ENCODE measurements around the gene G6PC1.
"Not testable (repeated sequence)": the region's sequence is repeated elsewhere in the genome, so short reads cannot be mapped to it uniquely, and the experiment has no call there.

G6PC1 gene

DNA sequence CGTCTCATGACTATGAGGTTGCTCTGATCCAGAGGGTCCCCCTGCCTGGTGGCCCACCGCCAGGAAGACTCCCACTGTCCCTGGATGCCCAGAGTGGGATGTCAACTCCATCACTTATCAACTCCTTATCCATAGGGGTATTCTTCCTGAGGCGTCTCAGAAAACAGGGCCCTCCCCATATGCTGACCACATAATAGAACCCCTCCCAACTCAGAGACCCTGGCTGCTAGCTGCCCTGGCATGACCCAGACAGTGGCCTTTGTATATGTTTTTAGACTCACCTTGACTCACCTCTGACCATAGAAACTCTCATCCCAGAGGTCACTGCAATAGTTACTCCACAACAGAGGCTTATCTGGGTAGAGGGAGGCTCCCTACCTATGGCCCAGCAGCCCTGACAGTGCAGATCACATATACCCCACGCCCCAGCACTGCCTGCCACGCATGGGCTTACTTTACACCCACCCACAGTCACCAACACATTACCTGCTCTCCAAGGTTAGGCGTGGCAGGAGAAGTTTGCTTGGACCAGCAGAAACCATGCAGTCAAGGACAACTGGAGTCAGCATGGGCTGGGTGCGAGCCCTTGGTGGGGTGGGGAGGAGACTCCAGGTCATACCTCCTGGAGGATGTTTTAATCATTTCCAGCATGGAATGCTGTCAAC lies 2.3 kb upstream of the G6PC1 start:
- H3K36me3 ChIP-seq (ENCODE audit: insufficient read depth, low read length): no peaks in the 10 kb centered on the region
- H3K9me3 ChIP-seq (ENCODE audit: insufficient read depth, low read length, severe bottlenecking): no peaks in the 10 kb centered on the region
- no peak overlapping the region for H3K9ac ChIP-seq (ENCODE audit: low read depth, low read length)
- H3K27ac ChIP-seq (ENCODE audit: low read length): no peak overlapping the region
- peaks cover 19% of the 10 kb centered on the region for H3K27me3 ChIP-seq (ENCODE audit: insufficient read depth, low read length, poor library complexity)
- no peaks in the 10 kb centered on the region for H4K20me1 ChIP-seq (ENCODE audit: insufficient read depth, low read length)
- TF ChIP-seq EZH2 (IDR thresholded peaks at IDR 0.05; ENCODE audit: borderline replicate concordance, low read depth, low read length, severe bottlenecking): no peak
- TF ChIP-seq, protein P1, sequence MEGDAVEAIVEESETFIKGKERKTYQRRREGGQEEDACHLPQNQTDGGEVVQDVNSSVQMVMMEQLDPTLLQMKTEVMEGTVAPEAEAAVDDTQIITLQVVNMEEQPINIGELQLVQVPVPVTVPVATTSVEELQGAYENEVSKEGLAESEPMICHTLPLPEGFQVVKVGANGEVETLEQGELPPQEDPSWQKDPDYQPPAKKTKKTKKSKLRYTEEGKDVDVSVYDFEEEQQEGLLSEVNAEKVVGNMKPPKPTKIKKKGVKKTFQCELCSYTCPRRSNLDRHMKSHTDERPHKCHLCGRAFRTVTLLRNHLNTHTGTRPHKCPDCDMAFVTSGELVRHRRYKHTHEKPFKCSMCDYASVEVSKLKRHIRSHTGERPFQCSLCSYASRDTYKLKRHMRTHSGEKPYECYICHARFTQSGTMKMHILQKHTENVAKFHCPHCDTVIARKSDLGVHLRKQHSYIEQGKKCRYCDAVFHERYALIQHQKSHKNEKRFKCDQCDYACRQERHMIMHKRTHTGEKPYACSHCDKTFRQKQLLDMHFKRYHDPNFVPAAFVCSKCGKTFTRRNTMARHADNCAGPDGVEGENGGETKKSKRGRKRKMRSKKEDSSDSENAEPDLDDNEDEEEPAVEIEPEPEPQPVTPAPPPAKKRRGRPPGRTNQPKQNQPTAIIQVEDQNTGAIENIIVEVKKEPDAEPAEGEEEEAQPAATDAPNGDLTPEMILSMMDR (IDR thresholded peaks at IDR 0.05; ENCODE audit: borderline replicate concordance, extremely low read depth, low read length, poor library complexity, severe bottlenecking): no peak
- no peak overlapping the region for H3K4me3 ChIP-seq (ENCODE audit: low read depth in 1 of 2, low read length in 2 of 2)
- no peak overlapping the region for H2AFZ ChIP-seq (ENCODE audit: low read depth, low read length)
- H3K4me2 ChIP-seq (ENCODE audit: insufficient read depth, low read length): no peak overlapping the region
- DNase-seq (no peak), ATAC-seq (ENCODE audit: insufficient read depth, low read depth) (no peak)
- H3K79me2 ChIP-seq (ENCODE audit: insufficient read depth, low read length): no peaks in the 10 kb centered on the region
- H3K4me1 ChIP-seq (ENCODE audit: insufficient read depth, low read length): no peaks in the 10 kb centered on the region

DNA sequence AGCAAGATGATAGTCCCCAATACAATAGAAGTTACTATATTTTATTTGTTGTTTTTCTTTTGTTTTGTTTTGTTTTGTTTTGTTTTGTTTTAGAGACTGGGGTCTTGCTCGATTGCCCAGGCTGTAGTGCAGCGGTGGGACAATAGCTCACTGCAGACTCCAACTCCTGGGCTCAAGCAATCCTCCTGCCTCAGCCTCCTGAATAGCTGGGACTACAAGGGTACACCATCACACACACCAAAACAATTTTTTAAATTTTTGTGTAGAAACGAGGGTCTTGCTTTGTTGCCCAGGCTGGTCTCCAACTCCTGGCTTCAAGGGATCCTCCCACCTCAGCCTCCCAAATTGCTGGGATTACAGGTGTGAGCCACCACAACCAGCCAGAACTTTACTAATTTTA lies 618 bp upstream of the G6PC1 start:
- H3K36me3 ChIP-seq (ENCODE audit: insufficient read depth, low read length); H2AFZ ChIP-seq (ENCODE audit: low read depth, low read length); H3K9me3 ChIP-seq (ENCODE audit: insufficient read depth, low read length, severe bottlenecking); H3K4me2 ChIP-seq (ENCODE audit: insufficient read depth, low read length); H3K4me3 ChIP-seq (ENCODE audit: low read depth in 1 of 2, low read length in 2 of 2); DNase-seq; H3K9ac ChIP-seq (ENCODE audit: low read depth, low read length); H4K20me1 ChIP-seq (ENCODE audit: insufficient read depth, low read length); ATAC-seq (ENCODE audit: insufficient read depth, low read depth); H3K79me2 ChIP-seq (ENCODE audit: insufficient read depth, low read length); H3K4me1 ChIP-seq (ENCODE audit: insufficient read depth, low read length); H3K27ac ChIP-seq (ENCODE audit: low read length): not testable (repeated sequence)
- H3K27me3 ChIP-seq (ENCODE audit: insufficient read depth, low read length, poor library complexity): peaks cover 12% of the 10 kb centered on the region

DNA sequence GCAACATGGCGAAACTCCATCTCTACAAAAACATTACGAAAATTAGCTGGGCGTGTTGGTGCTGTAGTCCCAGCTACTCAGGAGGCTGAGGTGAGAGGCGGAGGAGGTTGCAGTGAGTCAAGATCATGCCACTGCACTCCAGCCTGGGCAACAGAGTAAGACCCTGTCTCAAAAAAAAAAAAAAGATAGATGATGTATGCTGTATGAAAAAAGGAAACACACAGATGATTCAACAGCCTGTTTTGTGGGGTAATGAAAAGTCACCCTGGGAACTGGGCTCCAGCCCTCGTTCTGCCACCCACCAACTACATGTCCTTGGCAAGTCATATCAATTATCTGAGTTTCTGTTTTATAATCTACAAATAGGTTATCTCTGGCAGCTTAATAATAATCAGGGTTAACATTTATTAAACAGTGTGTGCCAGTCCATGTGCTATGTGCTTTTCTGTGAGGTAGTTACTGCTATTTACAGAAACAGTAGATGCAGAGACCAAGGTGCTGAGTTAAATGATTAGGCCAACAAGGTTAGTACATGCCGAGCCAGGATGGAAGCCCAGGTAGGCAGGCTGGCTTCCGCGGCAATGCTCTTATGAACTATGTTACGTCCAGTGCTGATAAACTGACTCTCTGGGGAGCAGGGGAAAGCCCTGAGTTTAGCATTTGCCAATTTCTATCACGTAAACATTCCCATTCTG lies 1.1 kb downstream of the G6PC1 start:
- Histone ChIP-seq H3K27ac (ENCODE audit: low read length) (no peak overlapping the region), H4K20me1 (ENCODE audit: insufficient read depth, low read length) (no peaks in the 10 kb centered on the region), H3K36me3 (ENCODE audit: insufficient read depth, low read length) (no peaks in the 10 kb centered on the region), H3K79me2 (ENCODE audit: insufficient read depth, low read length) (no peaks in the 10 kb centered on the region), H3K4me1 (ENCODE audit: insufficient read depth, low read length) (no peaks in the 10 kb centered on the region), H2AFZ (ENCODE audit: low read depth, low read length) (no peak overlapping the region), H3K4me2 (ENCODE audit: insufficient read depth, low read length) (no peak overlapping the region), H3K9me3 (ENCODE audit: insufficient read depth, low read length, severe bottlenecking) (no peaks in the 10 kb centered on the region), H3K4me3 (ENCODE audit: low read depth in 1 of 2, low read length in 2 of 2) (no peak overlapping the region), H3K27me3 (ENCODE audit: insufficient read depth, low read length, poor library complexity) (peaks cover 10% of the 10 kb centered on the region), H3K9ac (ENCODE audit: low read depth, low read length) (no peak overlapping the region)
- no peak for ATAC-seq (ENCODE audit: insufficient read depth, low read depth)
- DNase-seq: no peak
- TF ChIP-seq EZH2 (IDR thresholded peaks at IDR 0.05; ENCODE audit: borderline replicate concordance, low read depth, low read length, severe bottlenecking): no peak
- TF ChIP-seq, protein P1 (IDR thresholded peaks at IDR 0.05; ENCODE audit: borderline replicate concordance, extremely low read depth, low read length, poor library complexity, severe bottlenecking): no peak

DNA sequence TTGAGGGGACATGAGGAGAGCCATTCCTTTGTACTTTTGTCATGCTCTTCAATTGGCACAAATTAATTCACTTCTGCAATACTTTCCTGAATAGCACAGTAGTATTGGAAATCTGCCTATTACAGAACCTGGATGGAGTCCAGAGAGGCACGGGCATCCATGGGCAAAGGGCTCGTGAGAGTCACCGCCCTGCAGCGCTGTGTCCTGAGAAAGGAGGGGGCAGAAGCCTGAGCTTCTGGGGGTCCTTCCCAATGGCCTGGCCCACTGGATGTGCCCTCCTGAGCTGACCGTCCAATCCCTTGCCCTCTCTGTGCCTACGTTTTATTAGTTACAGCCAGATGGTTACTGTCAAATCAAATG lies 3.5 kb downstream of the G6PC1 start:
- no peaks in the 10 kb centered on the region for H3K4me1 ChIP-seq (ENCODE audit: insufficient read depth, low read length)
- ATAC-seq (ENCODE audit: insufficient read depth, low read depth) (no peak), DNase-seq (no peak)
- no peaks in the 10 kb centered on the region for H3K79me2 ChIP-seq (ENCODE audit: insufficient read depth, low read length)
- no peak overlapping the region for H2AFZ ChIP-seq (ENCODE audit: low read depth, low read length)
- no peaks in the 10 kb centered on the region for H3K9me3 ChIP-seq (ENCODE audit: insufficient read depth, low read length, severe bottlenecking)
- no peak overlapping the region for H3K27ac ChIP-seq (ENCODE audit: low read length)
- H4K20me1 ChIP-seq (ENCODE audit: insufficient read depth, low read length): no peaks in the 10 kb centered on the region
- H3K4me3 ChIP-seq (ENCODE audit: low read depth in 1 of 2, low read length in 2 of 2): no peak overlapping the region
- no peak overlapping the region for H3K4me2 ChIP-seq (ENCODE audit: insufficient read depth, low read length)
- TF ChIP-seq, protein P1 (IDR thresholded peaks at IDR 0.05; ENCODE audit: borderline replicate concordance, extremely low read depth, low read length, poor library complexity, severe bottlenecking): no peak
- no peak for TF ChIP-seq EZH2 (IDR thresholded peaks at IDR 0.05; ENCODE audit: borderline replicate concordance, low read depth, low read length, severe bottlenecking)
- no peaks in the 10 kb centered on the region for H3K36me3 ChIP-seq (ENCODE audit: insufficient read depth, low read length)
- H3K27me3 ChIP-seq (ENCODE audit: insufficient read depth, low read length, poor library complexity): peaks cover 15% of the 10 kb centered on the region
- no peak overlapping the region for H3K9ac ChIP-seq (ENCODE audit: low read depth, low read length)

Data from DND-41 (cell line).